ENCODE measurements around the gene RPS6KC1. TPM values are rescaled to one million over a fixed set of nuclear protein-coding genes. Genes with fewer than 3 reads are reported as not detected.
"Not testable (repeated sequence)": the region's sequence is repeated elsewhere in the genome, so short reads cannot be mapped to it uniquely, and the experiment has no call there.

The RPS6KC1 gene
- total RNA-seq, 1 donor from 2014 or later, result 16.7 TPM

DNA sequence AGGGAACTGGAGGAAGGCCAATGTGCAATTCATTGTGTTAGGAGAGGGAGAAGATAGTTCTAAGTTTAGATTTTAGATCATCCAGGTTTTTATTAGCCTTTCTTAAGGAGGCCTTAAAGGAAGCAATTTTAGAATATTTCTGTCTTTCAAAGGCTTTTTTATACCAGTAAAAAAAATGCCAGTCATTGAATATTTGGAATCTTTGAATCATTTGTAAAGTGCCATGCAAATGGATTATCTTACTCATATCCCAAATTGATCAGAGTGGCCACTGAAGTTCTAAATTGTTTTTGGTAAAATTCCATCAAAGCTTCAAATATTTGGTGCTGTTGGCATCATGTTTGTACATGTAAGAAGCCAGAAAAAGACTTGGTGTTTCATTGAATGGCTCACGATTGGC is 244.8 kb downstream of the RPS6KC1 start:
- Mint-ChIP-seq H3K27me3 (ENCODE audit: low read depth) (no peaks in the 10 kb centered on the region), H3K4me3 (no peak overlapping the region), H3K36me3 (ENCODE audit: low read depth) (peaks cover 11% of the 10 kb centered on the region), H3K9me3 (peaks cover 6% of the 10 kb centered on the region), H3K27ac (ENCODE audit: unreplicated experiment) (no peak overlapping the region), H3K4me1 (no peaks in the 10 kb centered on the region)
- DNase-seq (ENCODE audit: low read depth, low spot score), result no peak
- TF ChIP-seq, protein P1, sequence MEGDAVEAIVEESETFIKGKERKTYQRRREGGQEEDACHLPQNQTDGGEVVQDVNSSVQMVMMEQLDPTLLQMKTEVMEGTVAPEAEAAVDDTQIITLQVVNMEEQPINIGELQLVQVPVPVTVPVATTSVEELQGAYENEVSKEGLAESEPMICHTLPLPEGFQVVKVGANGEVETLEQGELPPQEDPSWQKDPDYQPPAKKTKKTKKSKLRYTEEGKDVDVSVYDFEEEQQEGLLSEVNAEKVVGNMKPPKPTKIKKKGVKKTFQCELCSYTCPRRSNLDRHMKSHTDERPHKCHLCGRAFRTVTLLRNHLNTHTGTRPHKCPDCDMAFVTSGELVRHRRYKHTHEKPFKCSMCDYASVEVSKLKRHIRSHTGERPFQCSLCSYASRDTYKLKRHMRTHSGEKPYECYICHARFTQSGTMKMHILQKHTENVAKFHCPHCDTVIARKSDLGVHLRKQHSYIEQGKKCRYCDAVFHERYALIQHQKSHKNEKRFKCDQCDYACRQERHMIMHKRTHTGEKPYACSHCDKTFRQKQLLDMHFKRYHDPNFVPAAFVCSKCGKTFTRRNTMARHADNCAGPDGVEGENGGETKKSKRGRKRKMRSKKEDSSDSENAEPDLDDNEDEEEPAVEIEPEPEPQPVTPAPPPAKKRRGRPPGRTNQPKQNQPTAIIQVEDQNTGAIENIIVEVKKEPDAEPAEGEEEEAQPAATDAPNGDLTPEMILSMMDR (conservative IDR thresholded peaks at IDR 0.05), result no peak

DNA sequence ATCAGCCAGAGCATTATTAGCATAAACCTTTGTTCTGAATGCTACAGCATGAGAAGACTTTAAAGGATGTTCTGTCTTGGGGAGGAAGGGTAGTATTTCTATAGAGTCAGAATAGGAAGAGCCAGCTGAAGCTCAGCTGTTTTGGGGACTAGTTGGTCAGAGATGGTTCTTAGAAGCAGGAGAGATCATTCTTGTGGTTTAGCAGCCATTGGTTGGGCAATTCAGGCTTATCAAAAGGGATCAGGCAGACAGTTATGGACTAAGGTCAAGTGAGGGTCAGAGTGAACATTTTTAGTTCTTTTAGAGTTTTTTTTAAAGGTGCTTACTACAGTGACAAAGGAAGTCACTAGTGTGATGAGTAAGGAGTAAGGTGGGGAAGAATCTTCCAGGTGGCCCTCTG is 245.5 kb downstream of the RPS6KC1 start:
- TF ChIP-seq, protein P1 (conservative IDR thresholded peaks at IDR 0.05), result no peak
- Mint-ChIP-seq H3K36me3 (ENCODE audit: low read depth) (peaks cover 11% of the 10 kb centered on the region), H3K4me1 (no peaks in the 10 kb centered on the region), H3K27me3 (ENCODE audit: low read depth) (no peaks in the 10 kb centered on the region), H3K4me3 (no peak overlapping the region), H3K9me3 (peaks cover 6% of the 10 kb centered on the region), H3K27ac (ENCODE audit: unreplicated experiment) (no peak overlapping the region)
- DNase-seq (ENCODE audit: low read depth, low spot score), result no peak

DNA sequence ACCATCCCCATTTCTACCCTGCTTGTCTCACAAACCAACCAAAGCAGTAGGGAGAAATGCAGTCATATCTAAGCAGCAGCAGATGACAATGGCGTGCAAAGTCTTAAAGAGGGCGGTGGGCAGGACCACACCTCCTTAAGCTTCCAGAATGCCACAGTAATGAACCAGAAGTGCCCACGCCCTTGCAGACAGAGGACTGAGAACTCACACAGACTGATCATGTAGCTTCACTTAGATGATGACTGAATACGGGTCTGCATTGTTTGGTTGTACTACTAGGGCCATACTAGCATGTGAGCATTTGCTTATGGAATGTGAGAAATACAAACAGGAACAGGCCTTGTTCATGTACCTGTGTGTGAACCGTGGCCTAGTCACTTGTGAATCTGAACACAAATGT is 246.0 kb downstream of the RPS6KC1 start:
- TF ChIP-seq, protein P1 (conservative IDR thresholded peaks at IDR 0.05), result no peak
- H3K4me3 Mint-ChIP-seq, result no peak overlapping the region
- peaks cover 6% of the 10 kb centered on the region for H3K9me3 Mint-ChIP-seq
- no peaks in the 10 kb centered on the region for H3K4me1 Mint-ChIP-seq
- no peak for DNase-seq (ENCODE audit: low read depth, low spot score)
- H3K27ac Mint-ChIP-seq (ENCODE audit: unreplicated experiment), result no peak overlapping the region
- peaks cover 11% of the 10 kb centered on the region for H3K36me3 Mint-ChIP-seq (ENCODE audit: low read depth)
- no peaks in the 10 kb centered on the region for H3K27me3 Mint-ChIP-seq (ENCODE audit: low read depth)

DNA sequence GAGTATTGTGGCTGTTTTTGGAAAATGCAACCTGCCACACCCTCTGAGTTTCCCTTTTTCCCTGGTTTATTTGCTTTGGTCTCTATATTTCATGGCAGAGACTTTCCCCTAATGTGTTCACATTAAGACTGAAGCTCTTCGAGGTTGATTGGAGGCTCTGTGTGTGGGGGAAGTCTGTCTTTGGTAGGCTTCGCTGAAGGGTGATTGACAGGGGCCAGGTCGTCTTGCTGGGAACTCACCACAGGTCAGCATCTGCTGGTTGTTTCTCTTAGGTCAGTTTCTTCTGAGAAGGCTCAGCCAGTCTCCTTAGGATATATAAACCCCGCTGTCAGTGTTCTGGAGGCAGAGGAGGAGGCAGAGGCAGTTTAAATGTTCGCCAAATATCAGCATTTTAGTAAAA is 249.4 kb downstream of the RPS6KC1 start:
- Mint-ChIP-seq H3K27me3 (ENCODE audit: low read depth) (no peaks in the 10 kb centered on the region), H3K4me1 (no peaks in the 10 kb centered on the region), H3K4me3 (no peak overlapping the region), H3K36me3 (ENCODE audit: low read depth) (peaks cover 10% of the 10 kb centered on the region), H3K9me3 (peaks cover 6% of the 10 kb centered on the region), H3K27ac (ENCODE audit: unreplicated experiment) (no peak overlapping the region)
- TF ChIP-seq, protein P1 (conservative IDR thresholded peaks at IDR 0.05), result no peak
- no peak for DNase-seq (ENCODE audit: low read depth, low spot score)

DNA sequence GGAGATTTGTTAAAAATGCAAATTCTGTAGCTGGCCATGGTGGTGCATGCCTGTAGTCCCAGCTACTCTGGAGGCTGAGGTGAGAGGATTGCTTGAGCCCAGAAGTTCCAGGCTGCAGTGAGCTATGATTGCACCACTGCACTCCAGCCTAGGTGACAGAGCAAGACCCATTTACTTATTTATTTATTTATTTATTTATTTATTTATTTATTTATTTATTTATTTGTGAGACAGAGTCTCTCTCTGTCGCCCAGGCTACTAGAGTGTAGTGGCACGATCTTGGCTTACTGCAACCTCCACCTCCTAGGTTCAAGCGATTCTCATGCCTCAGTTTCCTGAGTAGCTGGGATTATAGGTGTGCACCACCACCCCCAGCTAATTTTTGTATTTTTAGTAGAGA is 250.5 kb downstream of the RPS6KC1 start:
- not testable (repeated sequence) for H3K4me3 Mint-ChIP-seq; DNase-seq (ENCODE audit: low read depth, low spot score); H3K9me3 Mint-ChIP-seq; H3K4me1 Mint-ChIP-seq; H3K36me3 Mint-ChIP-seq (ENCODE audit: low read depth); H3K27me3 Mint-ChIP-seq (ENCODE audit: low read depth); H3K27ac Mint-ChIP-seq (ENCODE audit: unreplicated experiment)

DNA sequence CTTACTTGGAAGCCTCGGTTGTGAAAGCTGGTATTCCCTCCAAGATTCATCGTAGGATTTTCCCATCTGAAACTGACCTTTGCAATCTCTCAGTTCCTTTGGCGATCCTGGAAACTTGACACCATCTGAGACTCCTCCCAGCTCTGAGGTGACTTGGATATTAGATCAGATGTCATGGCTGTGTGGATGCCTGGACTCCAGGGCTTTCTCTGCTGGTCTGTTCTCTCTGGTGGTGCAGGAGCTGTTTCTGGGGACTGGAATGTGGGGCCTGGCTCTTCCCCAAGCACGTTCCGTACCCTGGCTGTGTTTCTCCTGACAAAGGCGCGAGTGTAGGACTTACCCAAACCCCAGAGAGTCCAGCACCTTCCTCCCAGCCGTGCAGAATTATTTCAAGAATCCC is 252.2 kb downstream of the RPS6KC1 start:
- Mint-ChIP-seq H3K27me3 (ENCODE audit: low read depth) (no peaks in the 10 kb centered on the region), H3K27ac (ENCODE audit: unreplicated experiment) (no peak overlapping the region), H3K9me3 (no peaks in the 10 kb centered on the region), H3K36me3 (ENCODE audit: low read depth) (no peaks in the 10 kb centered on the region), H3K4me3 (no peak overlapping the region), H3K4me1 (no peaks in the 10 kb centered on the region)
- TF ChIP-seq, protein P1 (conservative IDR thresholded peaks at IDR 0.05), result no peak
- no peak for DNase-seq (ENCODE audit: low read depth, low spot score)

Data from neural crest cell (in vitro differentiated cells).